Stimulated activated CD8-positive, alpha-beta memory T cell treated with anti-CD3 and anti-CD28 coated beads, Interleukin-12 subunit alpha, Interleukin-12 subunit beta, amount 100 ng/mL, for 4 hours (primary cell): Measurements from ENCODE around the gene QSOX2.

Experiments
- DNase-seq: peaks from one replicate; pipeline ENCODE4 v3.0.0-alpha.2; 2020; ENCODE audit warnings: low read depth

The QSOX2 gene

DNA sequence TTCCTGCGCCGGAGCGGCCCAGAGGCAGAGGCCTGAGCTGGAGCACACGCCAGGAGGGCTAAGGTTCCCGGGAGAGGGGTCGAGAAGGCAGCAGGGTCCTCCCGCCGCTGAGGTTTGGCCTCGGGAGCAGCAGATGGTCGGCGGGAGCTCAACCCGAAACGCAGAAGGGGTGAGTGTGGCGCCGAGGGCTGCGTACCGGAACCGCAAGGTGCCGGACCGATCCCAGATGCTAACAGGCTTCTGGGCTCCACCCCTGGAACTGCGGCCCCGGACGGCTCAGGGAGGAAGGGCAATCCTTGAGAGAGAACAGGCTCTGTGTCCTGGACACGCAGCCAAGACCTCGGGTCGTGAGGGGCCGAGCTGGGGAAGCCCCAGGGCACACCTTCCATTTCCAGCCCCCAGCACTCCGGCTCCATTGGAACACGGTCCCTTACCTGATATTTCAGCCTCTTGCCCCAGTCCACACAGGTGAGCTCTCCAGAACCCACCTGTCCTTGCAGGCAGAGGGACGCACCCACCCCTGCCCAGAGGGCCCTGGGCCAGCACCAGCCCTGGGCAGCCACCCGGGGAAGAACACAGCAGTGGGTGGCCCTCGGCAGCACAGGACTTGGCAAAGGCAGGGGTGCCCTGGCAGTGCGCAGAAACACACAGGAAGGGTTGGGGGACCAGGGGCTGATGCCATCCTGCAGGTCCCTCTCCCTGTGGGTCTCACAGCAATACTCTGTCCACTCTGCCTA is 42.0 kb downstream of the QSOX2 start:
- DNase-seq = no peak

DNA sequence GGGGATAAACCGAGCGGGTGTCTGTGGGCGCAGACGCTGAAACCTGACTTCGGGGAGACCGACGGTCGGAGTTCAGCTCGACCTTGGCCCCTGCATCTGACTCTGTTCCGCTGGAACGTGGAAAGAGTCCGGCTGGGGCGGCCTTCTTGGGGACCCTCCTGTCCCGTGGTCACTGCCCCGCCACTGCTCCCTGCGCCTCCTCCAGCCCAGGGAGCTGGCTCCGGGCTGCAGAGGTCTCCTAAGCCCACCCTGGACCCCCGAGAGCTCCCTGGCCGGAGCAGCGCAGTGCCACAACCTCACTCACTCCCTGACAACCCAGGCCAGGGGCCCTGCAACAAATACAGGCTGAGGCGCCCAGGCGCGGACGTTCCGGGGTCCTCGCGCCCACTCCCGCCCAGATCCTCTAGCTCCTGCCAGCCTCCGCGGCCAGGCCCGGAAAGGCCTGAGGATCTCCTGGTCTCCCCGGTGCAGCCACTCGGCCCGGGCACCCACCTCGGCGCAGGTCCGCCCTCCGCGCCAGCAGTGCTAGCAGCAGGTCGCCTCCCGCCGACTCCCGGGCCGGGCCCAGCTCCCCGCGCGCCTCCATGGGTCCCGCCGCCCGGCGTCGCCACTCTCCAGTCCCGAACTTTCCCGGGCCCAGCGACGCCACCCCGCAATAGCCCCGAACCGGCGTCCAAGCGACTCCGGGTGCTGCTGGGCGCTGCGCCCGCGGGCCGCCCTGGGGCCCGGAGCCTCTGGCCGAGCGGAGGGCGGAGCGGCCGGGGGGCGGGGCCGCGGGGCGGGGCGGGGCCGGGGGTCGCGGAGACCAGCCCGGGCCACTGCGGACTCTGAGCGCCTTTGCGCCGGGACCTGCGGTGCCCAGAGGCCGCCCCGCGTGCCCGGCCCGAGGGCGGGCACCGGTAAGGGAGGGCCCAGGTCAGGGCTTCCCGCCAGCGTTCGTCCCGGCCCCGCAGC is 42.9 kb downstream of the QSOX2 start:
- DNase-seq = no peak

DNA sequence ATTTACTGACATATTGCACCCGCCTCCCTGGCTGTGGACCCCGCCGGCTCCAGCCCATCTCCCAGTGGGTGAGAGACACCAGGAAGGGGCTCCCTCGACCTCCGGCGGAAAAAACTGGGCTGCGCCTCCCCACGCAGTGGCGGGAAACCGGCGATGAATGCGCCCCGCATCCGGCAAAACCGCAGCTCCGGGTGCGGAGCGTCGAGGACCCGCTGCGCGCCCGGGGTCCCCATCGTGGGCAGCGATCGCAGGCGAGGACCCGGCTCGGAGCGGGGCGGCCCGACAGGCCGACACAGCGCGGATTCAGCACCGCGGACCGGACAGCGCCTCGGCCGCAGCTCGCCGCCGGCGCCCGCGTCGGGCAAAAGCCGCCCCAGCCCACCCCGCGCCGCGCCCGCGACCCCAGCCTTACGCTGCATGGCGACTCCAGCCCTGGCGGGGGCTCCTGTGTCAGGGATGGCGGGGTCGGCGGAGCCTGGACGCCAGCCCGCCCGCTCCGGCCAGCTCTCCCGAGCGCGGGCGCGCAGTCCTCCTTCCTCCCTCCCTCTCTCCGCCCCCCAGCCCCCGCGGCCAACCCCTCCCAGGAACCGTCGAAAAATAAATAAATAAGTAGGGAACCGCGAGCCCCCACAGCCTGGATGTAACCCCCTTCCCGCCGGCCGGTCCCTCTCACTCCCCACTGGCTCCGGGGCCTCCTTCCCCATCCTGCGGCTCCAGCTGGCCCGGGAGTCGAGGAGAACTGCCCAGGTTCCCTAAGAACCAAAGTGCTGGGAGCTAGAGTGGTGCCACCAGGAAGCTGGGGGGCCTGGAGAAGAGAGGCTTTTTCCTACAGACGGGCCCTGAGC is 43.8 kb downstream of the QSOX2 start:
- no peak for DNase-seq

DNA sequence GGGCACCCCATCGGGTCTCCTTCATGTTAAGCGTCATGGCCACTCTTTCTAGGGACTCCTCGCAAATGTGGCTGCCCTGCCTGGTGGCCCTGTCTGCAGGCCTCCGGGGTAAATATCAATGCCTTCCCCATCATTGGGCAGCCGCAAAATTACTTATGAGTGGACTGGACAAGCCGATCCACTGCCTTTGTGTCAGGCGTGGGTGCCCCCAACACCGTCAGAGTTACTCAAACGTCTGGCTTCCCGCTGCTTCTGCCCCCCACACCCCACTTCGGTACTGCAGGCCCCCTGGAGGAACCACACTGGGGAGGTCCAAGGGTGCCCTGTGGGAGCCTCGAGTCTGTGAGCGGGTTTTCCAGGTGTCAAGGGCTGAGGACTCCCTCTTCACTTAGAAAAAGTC is 44.4 kb downstream of the QSOX2 start:
- DNase-seq = no peak

DNA sequence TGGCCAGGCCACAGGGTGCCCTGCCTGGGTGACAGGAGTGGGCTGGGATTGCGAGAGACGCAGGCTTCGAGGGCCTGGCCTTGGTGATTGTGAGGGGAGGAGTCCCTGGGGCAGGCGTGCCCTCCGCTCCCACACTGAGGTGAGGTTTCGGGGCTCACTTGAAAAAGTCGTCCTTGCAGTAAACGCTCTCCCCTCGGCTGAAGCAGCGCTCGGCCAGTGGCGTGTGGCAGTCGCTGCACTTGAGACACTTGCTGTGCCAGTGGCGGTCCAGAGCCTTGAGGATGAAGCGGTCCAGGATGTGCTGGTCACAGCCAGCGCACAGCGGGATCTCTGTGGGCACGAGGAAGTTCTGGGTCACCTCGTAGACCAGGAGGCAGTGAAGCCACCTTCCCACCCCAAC is 45.2 kb downstream of the QSOX2 start:
- no peak for DNase-seq

DNA sequence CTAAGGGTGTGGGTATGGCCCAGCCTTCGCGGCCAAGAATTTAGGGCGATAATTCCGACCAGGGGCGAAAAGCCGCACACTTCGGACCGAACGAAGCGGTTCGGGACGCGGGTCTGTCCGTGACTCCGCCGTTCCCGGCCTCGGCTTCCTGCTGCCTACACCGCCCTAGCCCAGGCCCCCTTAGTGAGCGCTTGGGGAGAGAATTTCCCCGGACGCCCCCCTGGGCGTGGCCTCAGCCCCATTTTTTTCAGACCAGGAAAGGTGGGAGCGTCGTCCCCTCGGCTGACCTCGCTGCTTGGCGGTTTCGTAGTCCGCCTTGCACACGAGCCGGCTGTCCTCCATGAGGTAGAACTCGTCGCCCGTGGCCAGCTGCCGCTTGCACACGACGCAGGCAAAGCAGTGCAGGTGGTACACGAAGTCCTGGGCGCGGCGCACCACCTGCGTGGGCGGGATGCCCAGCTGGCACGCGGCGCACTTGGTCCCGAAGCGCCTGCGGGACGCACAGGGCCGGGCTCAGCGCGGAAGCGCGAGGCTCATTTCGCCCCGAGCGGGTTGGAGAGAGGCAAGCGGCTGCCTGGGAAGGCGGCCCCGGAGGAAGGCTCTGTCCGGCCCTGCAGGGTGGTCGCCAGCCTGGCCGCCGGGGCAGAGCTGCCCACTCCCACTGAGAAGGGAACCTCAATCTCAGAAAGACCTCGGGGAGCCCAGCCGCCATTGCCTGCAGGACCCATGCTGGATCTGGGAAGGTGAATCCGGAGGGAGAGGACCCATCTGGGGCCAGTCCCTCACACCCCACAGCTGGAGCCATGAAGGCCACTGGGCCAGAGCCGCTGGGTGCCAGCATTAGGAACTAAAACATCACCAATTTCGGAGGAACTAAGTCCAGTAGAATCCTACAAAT is 46.0 kb downstream of the QSOX2 start:
- DNase-seq = no peak

DNA sequence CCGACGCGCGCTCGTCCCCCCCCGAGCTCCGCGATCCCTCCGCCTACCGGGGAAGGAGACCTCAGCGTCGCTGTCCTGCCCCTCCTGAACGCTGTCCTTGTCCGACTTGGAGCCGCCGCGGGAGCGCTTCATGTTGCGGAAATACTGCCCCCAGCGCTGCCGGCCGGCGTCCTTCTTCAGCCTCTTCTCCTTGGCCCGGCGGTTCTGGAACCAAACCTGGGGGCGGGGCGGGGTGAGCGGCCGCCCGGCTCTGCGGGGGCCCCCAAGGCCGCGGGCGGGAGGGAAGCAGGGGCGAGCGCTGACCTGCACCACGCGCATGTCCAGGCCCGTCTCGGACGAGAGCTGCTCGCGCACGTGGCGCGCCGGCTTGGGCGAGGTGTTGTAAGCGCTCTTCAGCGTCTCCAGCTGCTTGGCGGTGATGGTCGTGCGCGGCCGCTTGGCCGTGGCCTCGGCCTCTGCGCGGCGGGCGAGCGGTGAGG is 47.0 kb downstream of the QSOX2 start:
- DNase-seq = no peak

DNA sequence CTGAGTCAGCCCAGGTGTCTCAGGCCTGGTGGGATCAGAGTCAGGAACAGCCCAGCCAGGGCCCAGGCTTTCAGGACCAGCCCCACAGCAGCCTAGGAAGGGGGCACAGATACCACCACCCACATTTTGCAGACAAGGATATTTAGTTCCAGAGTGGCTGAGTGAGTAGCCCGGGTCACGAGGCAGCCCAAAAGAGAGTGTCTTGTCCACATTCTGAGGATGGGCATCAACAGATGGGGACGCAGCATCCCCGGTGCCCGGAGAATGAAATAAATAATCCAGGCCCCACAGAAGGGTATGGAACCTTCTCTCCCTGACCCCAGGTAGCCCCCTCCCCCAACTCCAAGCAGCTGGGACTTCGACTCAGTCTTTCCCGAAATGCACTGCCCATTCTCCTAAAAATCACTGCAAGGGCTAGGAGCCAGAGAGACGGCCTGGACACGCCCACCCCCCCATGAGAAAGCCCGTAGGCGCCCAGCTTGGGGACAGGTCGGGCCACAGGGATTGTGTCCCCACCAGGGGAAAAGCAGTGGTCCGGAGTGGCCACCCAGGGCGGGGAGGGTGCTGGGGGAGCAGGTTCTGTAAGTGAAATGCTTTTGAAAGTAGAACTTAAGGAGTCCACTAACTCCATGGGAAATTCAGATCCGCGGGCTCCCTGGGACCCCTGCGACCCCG is 47.5 kb downstream of the QSOX2 start:
- no peak for DNase-seq

DNA sequence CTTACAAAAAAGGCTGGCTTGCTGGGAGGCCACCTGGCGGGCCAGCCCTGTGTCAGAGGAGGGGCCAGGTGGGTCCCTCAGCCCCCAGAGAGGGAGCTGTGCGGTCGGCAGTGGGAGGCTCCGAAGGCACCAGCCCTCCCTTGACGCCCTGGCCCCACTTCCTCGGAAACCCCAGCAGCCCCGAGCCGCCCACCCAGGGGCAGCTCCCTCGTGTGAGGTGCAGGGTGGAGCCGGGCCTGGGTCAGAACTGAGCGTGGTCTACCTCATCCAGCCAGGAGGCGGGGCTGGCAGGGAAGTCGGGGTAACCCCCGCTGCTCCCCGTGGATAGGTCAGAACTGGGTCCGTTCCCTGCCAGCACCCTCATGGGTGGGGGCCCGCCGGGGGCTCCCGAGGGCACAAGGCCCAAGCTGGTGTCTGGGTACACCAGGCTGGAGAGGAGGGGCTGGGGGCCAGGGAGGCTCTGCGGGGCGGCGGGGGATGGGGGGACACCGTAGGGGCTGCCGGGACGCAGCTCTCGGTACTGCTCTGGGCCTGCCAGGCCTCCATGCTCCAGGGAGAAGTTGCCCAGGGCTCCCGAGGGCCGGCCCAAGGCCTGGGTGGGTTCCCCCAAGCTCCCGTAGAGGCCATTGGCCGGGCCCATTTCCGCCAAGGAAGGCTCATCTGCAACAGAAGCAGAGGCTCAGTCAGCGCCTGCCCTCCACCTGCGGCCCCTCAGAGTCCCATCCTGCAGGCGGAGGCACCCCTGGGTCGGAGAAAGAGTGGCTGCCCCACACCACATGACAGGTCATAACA is 48.3 kb downstream of the QSOX2 start:
- DNase-seq = no peak

DNA sequence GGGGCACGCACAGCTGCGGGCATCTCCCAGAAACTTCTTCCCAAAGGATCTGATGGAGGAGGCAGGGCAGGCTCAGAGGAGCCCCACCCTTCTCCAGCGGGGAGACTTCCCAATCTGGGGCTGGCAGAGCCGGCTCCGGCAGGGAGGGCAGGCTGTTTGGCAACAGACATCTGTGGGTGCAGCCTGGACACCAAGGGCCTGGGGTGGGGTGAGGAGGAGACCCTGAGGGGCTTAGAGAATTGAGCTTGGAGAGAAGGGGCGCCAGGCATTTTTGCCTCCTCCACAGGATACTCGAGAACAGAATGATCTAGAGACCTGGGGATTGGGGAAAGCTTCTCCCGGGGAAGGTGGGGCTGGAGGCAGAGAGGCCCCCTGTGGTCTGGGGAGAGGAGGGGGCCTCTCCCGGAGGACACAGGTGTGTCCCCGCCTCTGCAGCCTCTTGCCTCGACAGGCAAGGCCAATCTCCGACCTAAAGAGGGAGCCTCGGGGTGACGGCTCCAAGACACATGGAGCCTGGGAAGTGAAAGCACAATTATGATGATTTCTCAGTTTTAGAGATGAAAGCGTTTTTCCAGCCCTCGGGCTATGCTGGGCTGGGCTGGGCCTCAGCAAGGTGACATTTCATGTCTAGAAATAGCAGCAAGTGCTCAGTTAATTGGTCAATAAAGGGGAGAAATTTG is 49.1 kb downstream of the QSOX2 start:
- DNase-seq = no peak

DNA sequence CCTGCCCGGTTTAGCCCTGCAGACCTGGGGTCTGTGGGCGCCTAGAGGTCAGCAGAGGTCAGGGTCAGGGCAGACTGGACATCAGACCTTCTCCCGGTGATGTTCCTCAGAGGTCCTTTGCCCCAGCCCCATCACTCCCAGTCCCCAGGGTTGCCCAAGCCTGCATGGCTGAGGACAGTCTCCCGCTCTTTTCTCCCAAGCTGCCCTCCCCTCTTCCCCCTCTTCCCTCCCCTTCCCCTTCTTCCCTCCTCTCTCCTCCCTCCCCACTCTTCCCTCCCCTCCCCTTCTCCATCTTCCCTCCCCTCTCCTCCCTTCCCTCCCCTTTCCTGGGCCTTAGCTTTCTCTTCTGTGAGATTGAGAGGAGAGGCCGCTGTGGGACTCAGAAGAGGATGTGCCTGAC is 51.1 kb downstream of the QSOX2 start:
- DNase-seq = no peak

DNA sequence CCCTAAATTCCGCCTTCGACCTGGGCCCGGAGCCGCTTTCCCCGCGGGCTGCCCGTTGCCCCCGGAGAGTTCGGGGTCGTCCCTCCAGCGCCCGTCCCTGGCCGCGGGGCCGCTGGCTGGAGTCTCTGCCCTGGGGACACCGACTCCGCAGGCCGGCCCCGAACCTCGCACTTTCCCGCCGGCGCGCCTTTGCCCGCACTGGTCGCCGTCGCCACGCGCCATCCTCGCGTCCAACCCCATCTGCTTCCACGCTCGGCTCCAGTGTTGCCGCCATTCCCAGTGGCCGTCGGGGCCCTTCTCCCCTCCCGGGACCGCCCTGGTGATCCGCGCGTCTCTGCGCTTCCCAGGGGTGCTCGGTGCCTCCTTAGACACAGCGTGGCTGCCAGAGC is 51.7 kb downstream of the QSOX2 start:
- no peak for DNase-seq

DNA sequence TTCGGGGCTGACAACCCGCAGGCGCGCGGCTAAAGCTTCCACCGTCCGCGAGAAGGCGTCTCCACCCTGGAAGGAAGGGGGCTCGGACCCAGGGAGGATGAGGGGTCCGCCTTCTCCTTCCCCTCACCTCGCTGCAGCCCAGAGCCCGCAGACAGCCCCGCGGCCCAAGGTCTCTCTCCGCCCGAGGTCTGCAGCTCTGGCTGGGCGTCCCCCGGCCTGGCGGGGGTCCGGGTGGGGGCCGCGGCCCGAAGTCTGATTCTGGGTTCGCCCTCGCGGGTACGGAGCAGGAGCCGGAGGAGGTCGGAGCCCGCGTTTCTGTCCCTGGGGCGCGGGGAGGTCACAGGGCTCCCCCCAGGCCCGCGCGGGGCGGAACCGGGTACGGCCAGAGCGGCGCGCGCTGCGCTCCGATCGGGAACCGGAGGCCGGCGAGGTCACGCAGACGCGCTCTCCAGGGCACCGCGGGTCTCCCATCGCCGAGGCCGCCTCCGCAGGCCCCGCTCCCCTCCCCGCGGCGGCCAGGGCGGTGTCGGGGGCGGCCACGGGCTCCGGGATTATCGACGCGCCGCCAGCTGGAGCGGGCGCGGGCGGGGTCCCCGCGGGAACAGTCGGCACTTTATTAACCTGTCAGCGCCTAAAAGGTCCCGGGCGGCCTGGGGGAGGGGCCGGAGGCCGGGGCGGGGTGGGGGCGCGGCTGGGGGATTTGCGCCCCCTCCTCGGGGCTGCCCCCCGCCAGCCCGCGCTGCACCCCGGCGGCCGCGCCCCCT is 52.3 kb downstream of the QSOX2 start:
- no peak for DNase-seq

DNA sequence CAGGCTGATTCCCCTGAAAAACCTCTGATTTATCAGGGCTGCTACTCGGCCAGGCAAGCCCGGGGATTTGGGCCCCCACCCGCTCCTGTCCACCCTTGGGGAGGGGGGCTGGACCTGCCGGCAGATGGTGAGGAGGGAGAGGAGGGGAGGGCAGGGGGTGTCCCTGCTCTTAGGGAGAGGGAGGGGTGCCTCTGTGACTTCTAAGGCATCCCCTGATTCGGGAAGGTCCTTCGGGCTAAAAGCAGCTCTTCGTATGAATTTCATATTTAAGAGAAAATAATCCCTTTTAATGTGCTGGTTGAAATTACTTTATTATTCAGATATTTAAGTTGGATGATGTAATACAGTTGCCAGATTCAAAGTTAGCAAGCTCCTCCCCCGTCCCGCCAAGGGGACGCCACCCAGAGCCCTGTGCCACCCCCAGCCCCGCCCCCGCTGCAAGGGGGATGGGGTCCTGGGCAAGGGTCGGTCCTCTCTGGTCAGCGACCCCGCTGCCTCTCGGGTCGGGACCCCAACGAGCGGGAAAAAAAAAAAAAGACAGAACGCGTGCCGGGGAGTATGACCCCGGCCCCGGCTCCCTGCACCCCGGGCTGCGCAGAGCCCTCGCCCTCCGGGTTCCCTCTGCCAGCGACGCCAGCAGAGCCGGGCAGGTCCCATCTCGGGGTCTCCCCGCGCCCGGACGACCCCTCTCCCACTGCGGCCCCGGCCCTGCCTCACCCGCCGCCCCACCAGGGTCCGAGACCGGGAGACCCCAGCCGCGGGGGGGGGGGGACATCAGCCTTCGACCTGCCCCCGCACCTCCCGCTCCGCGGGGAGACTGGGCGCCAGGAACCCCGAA is 53.1 kb downstream of the QSOX2 start:
- no peak for DNase-seq

DNA sequence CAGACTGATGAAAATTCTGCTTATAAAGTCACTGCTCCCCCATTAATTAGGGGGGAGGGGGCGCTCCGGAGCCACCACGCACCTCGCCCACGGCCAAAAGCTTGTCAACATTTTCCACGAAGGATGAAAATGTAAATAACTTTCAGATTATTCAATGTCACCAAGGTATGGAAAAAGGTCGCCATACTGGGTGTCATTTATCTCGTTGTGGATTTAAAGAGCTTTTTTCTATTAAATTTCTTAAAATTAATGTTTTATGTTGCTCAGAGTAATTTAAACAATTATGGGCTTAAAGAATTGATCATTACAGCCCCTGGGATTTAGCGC is 53.7 kb downstream of the QSOX2 start:
- DNase-seq = no peak

DNA sequence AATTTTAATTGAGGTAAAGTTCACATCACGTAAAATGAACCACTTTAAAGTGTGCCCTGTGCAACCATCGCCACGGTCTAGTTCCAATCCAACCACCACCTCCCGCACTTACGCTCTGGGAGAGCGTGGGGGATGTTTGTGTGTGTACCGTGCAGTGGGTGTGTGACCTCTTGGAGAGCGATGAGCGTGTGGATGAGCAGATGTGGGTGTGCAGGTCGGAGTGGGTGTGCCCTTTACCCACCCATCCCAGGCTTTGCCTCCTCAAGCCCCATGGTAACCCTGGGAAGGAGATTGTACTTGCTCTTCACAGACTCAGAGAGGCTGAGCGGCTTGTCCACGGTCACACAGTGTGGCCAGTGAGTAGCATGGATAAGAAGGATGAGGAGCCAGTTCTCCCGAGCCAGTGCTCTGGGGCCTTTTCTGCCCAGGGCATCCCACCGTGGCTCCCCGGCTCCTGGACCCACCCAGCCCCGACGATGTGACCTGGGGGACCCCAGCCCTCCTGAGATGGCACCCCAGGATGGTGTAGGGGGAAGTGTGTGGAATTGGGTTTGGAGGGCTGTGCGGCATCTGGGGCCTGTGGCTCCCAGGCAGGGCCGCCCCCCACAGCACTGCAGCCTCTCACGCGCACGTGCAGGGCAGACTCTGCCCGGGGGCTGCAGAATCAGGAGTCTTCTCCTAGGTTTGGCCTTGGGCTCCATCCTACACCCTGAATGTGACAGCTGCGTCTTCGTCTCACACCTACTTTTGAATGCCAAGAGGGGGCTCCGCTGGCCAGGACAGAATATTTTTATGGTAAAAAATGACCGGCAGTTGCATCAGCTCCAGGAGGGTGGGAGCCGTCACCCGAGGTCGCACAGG is 54.3 kb downstream of the QSOX2 start:
- DNase-seq = no peak

DNA sequence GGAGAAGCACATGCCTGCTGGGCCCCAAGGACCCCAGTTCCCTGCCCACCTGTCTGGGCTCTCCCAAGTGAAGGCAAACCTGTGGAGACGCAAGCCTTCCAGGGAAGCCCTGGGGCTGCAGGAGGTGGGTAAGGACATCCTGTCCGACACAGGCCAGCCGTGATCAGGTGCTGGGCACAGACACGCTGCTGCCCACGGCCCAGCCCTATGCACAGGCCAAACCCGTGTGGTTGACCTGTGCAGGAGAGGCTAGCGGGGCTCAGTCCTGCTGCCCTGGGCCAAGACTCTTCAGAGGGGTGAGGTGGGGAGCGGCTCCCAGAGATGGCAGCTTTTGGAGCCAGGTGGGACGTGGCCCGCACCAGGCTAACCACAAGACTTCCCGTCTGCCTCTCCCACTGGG is 55.0 kb downstream of the QSOX2 start:
- no peak for DNase-seq
